CD14-positive monocyte (primary cell): ENCODE results near the gene INO80B. TPM values are rescaled to one million over a fixed set of nuclear protein-coding genes. Genes with fewer than 3 reads are reported as not detected.

ENCODE experiments used
- DNase-seq, 3 donors: peaks; one replicate each; pipeline ENCODE4 v3.0.0-alpha.2; 2011 to 2022
- H2AFZ ChIP-seq: 2 replicates; pipeline ENCODE4 v1.6.0; 2012; ENCODE audit warnings: mild to moderate bottlenecking, low read depth, low read length, inconsistent platforms; ENCODE audit not compliant: insufficient read depth, poor library complexity, severe bottlenecking
- H3K27ac ChIP-seq, 2 donors: 1 replicate in 1 of 2; 2 replicates in 1 of 2; pipeline ENCODE4 v1.5.1; 2012 to 2013; ENCODE audit warnings: low read length in 2 of 2, control low read depth in 1 of 2, inconsistent platforms in 1 of 2, low read depth in 1 of 2, mild to moderate bottlenecking in 1 of 2
- H3K27me3 ChIP-seq, 2 donors: one replicate each; pipeline versions ENCODE4 v1.6.0 to v1.6.1; 2011 to 2013; ENCODE audit warnings: low read length in 2 of 2; ENCODE audit not compliant: control insufficient read depth in 2 of 2, insufficient read depth in 2 of 2
- H3K36me3 ChIP-seq, 2 donors: replicated peaks in 1 of 2; 1 replicate in 1 of 2; 2 replicates in 1 of 2; pipeline versions ENCODE4 v1.5.1 to v1.6.1; 2012 to 2013; ENCODE audit warnings: low read length in 2 of 2, control low read depth in 1 of 2, inconsistent platforms in 1 of 2, mild to moderate bottlenecking in 1 of 2; ENCODE audit not compliant: insufficient read depth in 2 of 2, control insufficient read depth in 1 of 2
- H3K4me1 ChIP-seq, 2 donors: 1 replicate in 1 of 2; 2 replicates in 1 of 2; pipeline versions ENCODE4 v1.5.1 to v1.6.1; 2012 to 2013; ENCODE audit warnings: low read length in 2 of 2, control low read depth in 1 of 2, inconsistent platforms in 1 of 2, mild to moderate bottlenecking in 1 of 2, moderate library complexity in 1 of 2; ENCODE audit not compliant: insufficient read depth in 2 of 2, control insufficient read depth in 1 of 2
- H3K4me2 ChIP-seq: replicated peaks from 2 replicates; pipeline ENCODE3; 2012; ENCODE audit warnings: low read length, moderate library complexity, mild to moderate bottlenecking; ENCODE audit not compliant: poor library complexity, severe bottlenecking; ENCODE audit errors: extremely low read depth
- H3K4me3 ChIP-seq, 3 experiments: fragments of 200-600 bp in 1 of 3; sonication (generic) in 1 of 3; replicated peaks in 1 of 3; 1 replicate in 2 of 3; 2 replicates in 1 of 3; pipeline ENCODE4 v1.5.1; 2011 to 2013; ENCODE audit warnings: low read length in 3 of 3, mild to moderate bottlenecking in 3 of 3, control low read depth in 2 of 3, low read depth in 2 of 3, inconsistent platforms in 1 of 3, moderate library complexity in 1 of 3
- H3K79me2 ChIP-seq: 2 replicates; pipeline ENCODE4 v1.6.0; 2012; ENCODE audit warnings: mild to moderate bottlenecking, control low read depth, inconsistent platforms, low read length, moderate library complexity; ENCODE audit not compliant: insufficient read depth
- H3K9ac ChIP-seq: 2 replicates; pipeline ENCODE4 v1.6.0; 2017; ENCODE audit warnings: low read length, mild to moderate bottlenecking; ENCODE audit not compliant: insufficient read depth, poor library complexity, severe bottlenecking
- H3K9me3 ChIP-seq, 2 donors: replicated peaks in 1 of 2; 1 replicate in 1 of 2; 2 replicates in 1 of 2; pipeline versions ENCODE4 v1.5.1 to v1.6.1; 2012 to 2013; ENCODE audit warnings: low read length in 2 of 2, control low read depth in 1 of 2; ENCODE audit not compliant: control insufficient read depth in 1 of 2, insufficient read depth in 1 of 2
- H4K20me1 ChIP-seq: 2 replicates; pipeline ENCODE4 v1.6.0; 2012; ENCODE audit warnings: mild to moderate bottlenecking, low read length, control low read depth, moderate library complexity; ENCODE audit not compliant: insufficient read depth
- H3K27ac Mint-ChIP-seq, 7 donors: one replicate each; pipeline ENCODE4 v1.8.0; 2020; ENCODE audit warnings: mild to moderate bottlenecking in 7 of 7, mixed read lengths in 7 of 7, moderate library complexity in 6 of 7, inconsistent platforms in 2 of 7
- H3K27me3 Mint-ChIP-seq, 3 donors: one replicate each; pipeline ENCODE4 v1.8.0; 2021 to 2022; ENCODE audit warnings: low read depth in 3 of 3, mild to moderate bottlenecking in 3 of 3, mixed read lengths in 3 of 3, moderate library complexity in 3 of 3, inconsistent platforms in 1 of 3
- H3K36me3 Mint-ChIP-seq, 2 donors: one replicate each; pipeline ENCODE4 v1.8.0; 2020; ENCODE audit warnings: mixed read lengths in 2 of 2, inconsistent platforms in 1 of 2, mild to moderate bottlenecking in 1 of 2
- H3K4me1 Mint-ChIP-seq: one replicate; pipeline ENCODE4 v1.8.0; 2020; ENCODE audit warnings: mild to moderate bottlenecking, mixed read lengths
- H3K4me3 Mint-ChIP-seq, 2 donors: one replicate each; pipeline ENCODE4 v1.8.0; 2020; ENCODE audit warnings: mild to moderate bottlenecking in 2 of 2, mixed read lengths in 2 of 2, moderate library complexity in 1 of 2
- H3K9me3 Mint-ChIP-seq, 7 donors: one replicate each; pipeline ENCODE4 v1.8.0; 2020 to 2022; ENCODE audit warnings: mixed read lengths in 7 of 7, mild to moderate bottlenecking in 6 of 7, moderate library complexity in 6 of 7, inconsistent platforms in 2 of 7
- CTCF ChIP-seq: fragments of 200-600 bp; IDR thresholded peaks from one replicate; pipeline ENCODE4 v1.8.0; 2022; ENCODE audit warnings: antibody characterized with exemption, mild to moderate bottlenecking
- WGBS: methylation state at CpG from one replicate; pipeline ENCODE4 v1.1.5; 2013; ENCODE audit warnings: missing lambda C conversion rate; ENCODE audit not compliant: insufficient coverage; 5-methylcytosine and 5-hydroxymethylcytosine counted together
- intact Hi-C, 2 donors: fragments of 100-400 bp; cut with micrococcal nuclease; formaldehyde crosslinking; loops; one replicate each; pipeline versions ENCODE4 v1.15.0 to v1.15.1; 2023
- polyA plus RNA-seq, 3 donors: library from polyadenylated mRNA; depleted of rRNA in 1 of 3; unstranded in 2 of 3; stranded (reverse) in 1 of 3; fragments of 300-500 nt in 2 of 3; fragments of >200 nt in 1 of 3; fragmentation: Illumina TruSeq in 2 of 3; gene quantifications; 1 replicate in 2 of 3; 2 replicates in 1 of 3; pipeline ENCODE4 v1.2.3, GENCODE V29; 2012 to 2021

Gene INO80B
- polyA plus RNA-seq, 3 donors, result 4.8 to 48.7 (median 4.8) TPM

- Histone ChIP-seq H3K27me3 (no peaks in the 10 kb centered on the region), H3K4me1 (peaks cover 30 to 36% of the 10 kb centered on the region in 2 donors), H4K20me1 (no peaks in the 10 kb centered on the region), H3K36me3 (no peaks in the 10 kb centered on the region), H3K9ac (peak within 1 kb of the TSS; percentile 57), H3K4me2 (peak within 1 kb of the TSS; percentile 84), H3K27ac (peak within 1 kb of the TSS; percentile 61 to 70), H3K9me3 (no peaks in the 10 kb centered on the region), H2AFZ (peak within 1 kb of the TSS; percentile 97), H3K4me3 (peak within 1 kb of the TSS; percentile 54 to 90 (median 84)), H3K79me2 (no peaks in the 10 kb centered on the region)
- WGBS, result under 1% methylated on average over 56 of the region's 57 CpGs
- Mint-ChIP-seq H3K4me1 (peaks cover 36% of the 10 kb centered on the region), H3K4me3 (peak within 1 kb of the TSS; percentile 98 to 99), H3K9me3 (no peaks in the 10 kb centered on the region), H3K27ac (peak within 1 kb of the TSS; percentile 42 to 91 (median 85)), H3K36me3 (peaks cover 0 to 3% of the 10 kb centered on the region in 2 donors), H3K27me3 (peaks cover 5 to 7% (median 6%) of the 10 kb centered on the region in 3 donors)
- DNase-seq, result peak; percentile 73 to 79 (median 76)
- no peak for TF ChIP-seq CTCF
- intact Hi-C loops, result no loop called here
These were observed 33.5 kb upstream of the INO80B start, which contains the start of the genes C2orf81 and WDR54 for GRCh38 chr2:74421221-74421870. Gene C2orf81, minus strand, starts transcription at chr2:74421619. Its CDS starts 59 bp downstream, at chr2:74421560. Gene WDR54, plus strand, starts transcription at chr2:74421730. Its CDS starts 424 bp downstream, at chr2:74422154.

- Histone ChIP-seq H3K79me2 (no peaks in the 10 kb centered on the region), H3K4me3 (no peak overlapping the region), H3K27me3 (no peaks in the 10 kb centered on the region), H4K20me1 (no peaks in the 10 kb centered on the region), H3K4me2 (no peak overlapping the region), H3K36me3 (no peaks in the 10 kb centered on the region), H3K4me1 (peaks cover 30 to 36% of the 10 kb centered on the region in 2 donors), H2AFZ (no peak overlapping the region), H3K9ac (no peak overlapping the region), H3K9me3 (no peaks in the 10 kb centered on the region), H3K27ac (no peak overlapping the region)
- Mint-ChIP-seq H3K27ac (peak overlapping the region in 1 of 7 donors; percentile 0), H3K4me1 (peaks cover 34% of the 10 kb centered on the region), H3K4me3 (no peak overlapping the region), H3K36me3 (peaks cover 0 to 3% of the 10 kb centered on the region in 2 donors), H3K27me3 (peaks cover 1 to 5% (median 4%) of the 10 kb centered on the region in 3 donors), H3K9me3 (no peaks in the 10 kb centered on the region)
- no peak for TF ChIP-seq CTCF
- intact Hi-C loops, result no loop called here
- WGBS, result 94% methylated on average over 8 of the region's 9 CpGs
- DNase-seq, result no peak
These were observed 31.4 kb upstream of the INO80B start for GRCh38 chr2:74423231-74424095.
